Measurements from ENCODE around the gene SSH2. TPM values are rescaled to one million over a fixed set of nuclear protein-coding genes. Genes with fewer than 3 reads are reported as not detected.

SSH2 gene
- total RNA-seq, 1 experiment from 2014 or later: 14.6 TPM

DNA sequence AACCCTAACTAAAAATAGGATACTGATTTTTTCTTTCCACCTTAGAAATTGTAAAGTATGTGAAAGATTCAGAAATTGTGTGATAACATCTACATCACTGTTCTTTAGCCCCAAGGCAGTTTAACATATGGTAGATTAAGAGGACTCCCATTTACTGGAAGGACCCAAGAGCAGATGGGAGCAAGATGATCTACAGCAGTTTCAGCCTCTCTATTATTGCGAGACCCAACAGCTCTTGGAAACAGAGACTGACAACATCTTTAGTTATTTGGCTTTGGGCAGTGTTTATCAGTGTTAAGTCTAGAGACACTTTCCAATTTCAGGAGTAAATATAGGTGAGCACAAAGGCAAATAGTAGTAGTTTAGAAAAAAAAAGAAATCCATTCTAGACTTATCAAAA lies 182.4 kb downstream of the SSH2 start:
- Histone ChIP-seq H3K4me2 (ENCODE audit: insufficient read depth, insufficient read length, low read length) (no peak overlapping the region), H4K5ac (ENCODE audit: insufficient read length, low read depth, low read length) (no peak overlapping the region), H3K4ac (ENCODE audit: low read depth, low read length) (no peak overlapping the region), H2AFZ (ENCODE audit: low read length) (no peak overlapping the region), H2BK20ac (ENCODE audit: low read depth, low read length, poor library complexity, severe bottlenecking) (no peak overlapping the region), H3K56ac (ENCODE audit: insufficient read length, low read depth, low read length) (no peak overlapping the region), H2BK15ac (ENCODE audit: low read depth, low read length) (no peak overlapping the region), H3K23ac (ENCODE audit: insufficient read length, low read depth, low read length) (no peak overlapping the region), H3K79me2 (ENCODE audit: insufficient read depth, low read length) (no peaks in the 10 kb centered on the region), H4K91ac (ENCODE audit: insufficient read length, low read depth, low read length) (no peak overlapping the region), H3K23me2 (ENCODE audit: insufficient read length, low read depth, low read length, poor library complexity, severe bottlenecking) (no peaks in the 10 kb centered on the region), H2BK5ac (ENCODE audit: insufficient read length, low read length) (no peak overlapping the region), H2BK120ac (ENCODE audit: low read depth, low read length, poor library complexity, severe bottlenecking) (no peak overlapping the region), H4K8ac (replicated peaks; ENCODE audit: insufficient read length, low read depth, low read length) (no peak overlapping the region), H3K9ac (ENCODE audit: extremely low read depth, insufficient read length, low read length) (no peak overlapping the region), H4K20me1 (ENCODE audit: control insufficient read depth, insufficient read depth, insufficient read length) (no peaks in the 10 kb centered on the region), H3T11ph (ENCODE audit: low read length) (no peak overlapping the region), H3K9me3 (ENCODE audit: control insufficient read depth, low read depth, low read length) (no peaks in the 10 kb centered on the region), H3K18ac (ENCODE audit: insufficient read length, low read depth, low read length) (no peak overlapping the region), H3K79me1 (ENCODE audit: insufficient read depth, low read depth, low read length, poor library complexity, severe bottlenecking) (no peaks in the 10 kb centered on the region), H2AK5ac (ENCODE audit: insufficient read length, low read length) (no peak overlapping the region), H3K4me1 (ENCODE audit: insufficient read depth, low read length) (no peaks in the 10 kb centered on the region), H3K27me3 (ENCODE audit: insufficient read depth, low read length) (no peaks in the 10 kb centered on the region), H2BK12ac (ENCODE audit: insufficient read length, low read depth, low read length) (no peak overlapping the region), H3K14ac (ENCODE audit: insufficient read depth, low read length) (no peak overlapping the region), H3K27ac (ENCODE audit: insufficient read length, low read depth, low read length) (no peak overlapping the region)
- Mint-ChIP-seq H3K36me3 (ENCODE audit: insufficient read depth in 1 of 3, low read depth in 3 of 3) (peaks cover 0 to under 1% (median 0%) of the 10 kb centered on the region in 3 experiments; a peak in 1 of 7 replicates), H3K4me1 (peaks cover 12 to 14% of the 10 kb centered on the region in 2 experiments), H3K4me3 (no peak overlapping the region), H3K27me3 (ENCODE audit: low read depth) (no peaks in the 10 kb centered on the region), H3K9me3 (no peaks in the 10 kb centered on the region), H3K27ac (no peak overlapping the region)
- DNase-seq: no peak
- no CpG with 5 or more reads among the region's 1 CpG for WGBS (ENCODE audit: extremely low coverage, insufficient read length, low lambda C conversion rate)
- no peak for TF ChIP-seq CTCF (conservative IDR thresholded peaks at IDR 0.05)

Measured in H9 (cell line).